ENCODE results near the gene C1S.
"Not testable (repeated sequence)": the region's sequence is repeated elsewhere in the genome, so short reads cannot be mapped to it uniquely, and the experiment has no call there.

DNA sequence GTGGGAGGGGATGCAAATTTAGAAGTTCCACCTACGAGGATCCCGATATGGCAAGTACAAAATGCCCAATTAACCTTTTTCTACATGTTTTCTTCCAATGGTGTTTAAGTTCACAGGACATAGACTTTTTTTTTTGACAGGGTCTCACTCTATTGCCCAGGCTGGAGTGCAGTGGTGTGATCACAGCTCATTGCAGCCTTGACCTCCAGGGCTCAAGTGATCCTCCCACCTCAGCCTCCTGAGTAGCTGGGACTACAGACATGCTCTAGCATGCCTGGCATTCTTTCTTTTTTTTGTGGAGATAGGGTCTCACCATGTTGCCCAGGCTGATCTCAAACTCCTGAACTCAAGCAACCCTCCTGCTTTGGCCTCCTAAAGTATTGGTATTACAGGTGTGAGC, 4.8 kb upstream of the C1S start:
- TF ChIP-seq, protein P1, sequence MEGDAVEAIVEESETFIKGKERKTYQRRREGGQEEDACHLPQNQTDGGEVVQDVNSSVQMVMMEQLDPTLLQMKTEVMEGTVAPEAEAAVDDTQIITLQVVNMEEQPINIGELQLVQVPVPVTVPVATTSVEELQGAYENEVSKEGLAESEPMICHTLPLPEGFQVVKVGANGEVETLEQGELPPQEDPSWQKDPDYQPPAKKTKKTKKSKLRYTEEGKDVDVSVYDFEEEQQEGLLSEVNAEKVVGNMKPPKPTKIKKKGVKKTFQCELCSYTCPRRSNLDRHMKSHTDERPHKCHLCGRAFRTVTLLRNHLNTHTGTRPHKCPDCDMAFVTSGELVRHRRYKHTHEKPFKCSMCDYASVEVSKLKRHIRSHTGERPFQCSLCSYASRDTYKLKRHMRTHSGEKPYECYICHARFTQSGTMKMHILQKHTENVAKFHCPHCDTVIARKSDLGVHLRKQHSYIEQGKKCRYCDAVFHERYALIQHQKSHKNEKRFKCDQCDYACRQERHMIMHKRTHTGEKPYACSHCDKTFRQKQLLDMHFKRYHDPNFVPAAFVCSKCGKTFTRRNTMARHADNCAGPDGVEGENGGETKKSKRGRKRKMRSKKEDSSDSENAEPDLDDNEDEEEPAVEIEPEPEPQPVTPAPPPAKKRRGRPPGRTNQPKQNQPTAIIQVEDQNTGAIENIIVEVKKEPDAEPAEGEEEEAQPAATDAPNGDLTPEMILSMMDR (conservative IDR thresholded peaks at IDR 0.05; ENCODE audit: low read length) = not testable (repeated sequence)
- not testable (repeated sequence) for TF ChIP-seq EZH2phosphoT487 (IDR thresholded peaks at IDR 0.05; ENCODE audit: borderline replicate concordance)

All from Loucy (cell line).